Right forelimb (tissue), 1 donor: ENCODE measurements around the gene ECSCR.

Experiments used
- DNase-seq: peaks from one replicate; pipeline ENCODE4 v3.0.0-alpha.2; 2018

Gene ECSCR

GRCh38 chr5:139473565-139473964 is 11.0 kb upstream of the ECSCR start:
- DNase-seq: no peak

GRCh38 chr5:139473105-139473504 is 10.6 kb upstream of the ECSCR start:
- peak; percentile 54 for DNase-seq

DNA sequence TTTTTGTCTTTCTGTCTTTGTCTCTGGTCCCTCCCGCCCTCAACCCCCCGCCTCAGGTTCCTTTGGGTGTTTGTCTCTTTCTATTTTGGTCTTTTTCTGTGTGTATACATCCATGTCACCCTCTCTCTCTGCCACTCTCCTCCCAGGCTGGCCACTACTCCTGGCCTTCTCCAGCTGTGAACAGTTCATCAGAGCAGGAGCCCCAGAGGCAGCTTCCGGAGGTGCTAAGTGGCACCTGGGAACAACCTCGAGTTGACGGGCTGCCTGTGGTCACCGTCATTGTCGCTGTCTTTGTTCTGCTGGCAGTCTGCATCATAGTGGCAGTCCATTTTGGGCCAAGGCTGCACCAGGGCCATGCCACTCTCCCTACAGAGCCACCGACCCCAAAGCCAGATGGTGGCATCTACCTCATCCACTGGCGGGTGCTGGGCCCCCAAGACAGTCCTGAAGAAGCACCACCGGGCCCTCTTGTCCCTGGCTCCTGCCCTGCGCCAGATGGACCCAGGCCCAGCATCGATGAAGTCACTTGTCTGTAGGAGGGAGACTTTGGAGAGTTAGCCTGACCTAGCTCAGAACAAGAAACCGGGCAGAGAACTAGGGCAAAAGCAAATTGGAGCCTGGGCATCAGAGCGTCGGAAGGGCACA is 10.0 kb upstream of the ECSCR start:
- DNase-seq: no peak

DNA sequence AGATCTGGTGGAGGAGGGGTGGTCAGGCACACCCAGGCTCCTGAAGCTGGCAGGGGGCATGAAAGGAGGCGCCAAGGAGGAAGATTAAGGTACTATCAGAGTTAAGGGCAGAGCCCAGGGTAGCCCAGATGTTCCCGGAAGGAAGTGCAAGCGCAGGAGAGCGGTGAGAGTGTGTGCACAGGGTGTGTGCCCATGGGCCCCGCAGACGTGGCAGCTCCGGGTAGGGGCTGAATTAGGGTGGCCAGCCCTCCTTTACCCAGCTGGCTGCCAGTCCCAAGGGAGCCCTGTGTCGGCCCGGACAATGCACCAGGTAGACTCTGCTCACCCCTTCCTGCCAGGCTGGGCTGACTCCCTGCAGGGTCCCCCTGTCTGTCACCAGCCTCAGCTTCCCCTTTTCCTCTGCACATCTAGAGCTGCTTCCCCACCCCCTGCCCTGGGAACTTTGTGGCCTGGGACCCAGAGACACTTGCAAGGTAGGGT is 8.3 kb upstream of the ECSCR start, which contains the start of gene SMIM33:
Gene SMIM33 (plus strand): TSS at position 184 of the 480 bp plus-strand sequence. CDS start 118 bp downstream, at position 302.
- DNase-seq: no peak

GRCh38 chr5:139468421-139468931 is 5.9 kb upstream of the ECSCR start:
- no peak for DNase-seq

- no peak for DNase-seq
Observed at GRCh38 chr5:139461698-139462097, 845 bp downstream of the ECSCR start.

DNA sequence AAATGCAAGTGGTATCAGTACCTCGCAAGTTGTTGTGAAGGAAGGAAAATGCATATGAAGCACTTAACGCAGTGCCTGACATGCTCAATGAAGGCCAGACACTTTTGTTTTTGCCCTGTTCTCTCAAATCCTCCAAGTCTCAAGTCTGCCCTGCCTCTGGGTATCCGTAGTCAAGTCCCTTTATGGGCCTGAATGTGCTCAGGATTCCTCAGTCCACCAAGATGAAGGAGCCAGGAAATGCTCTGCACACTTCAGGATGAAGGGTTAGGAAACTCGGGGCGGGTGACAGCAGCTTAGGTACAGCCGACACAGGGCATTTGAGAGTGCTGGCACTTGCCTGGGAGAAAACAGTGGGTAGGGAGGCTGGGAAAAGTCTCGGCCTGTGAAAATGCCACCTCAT is 1.4 kb downstream of the ECSCR start:
- no peak for DNase-seq

GRCh38 chr5:139460455-139460854 is 2.1 kb downstream of the ECSCR start:
- DNase-seq: no peak

DNA sequence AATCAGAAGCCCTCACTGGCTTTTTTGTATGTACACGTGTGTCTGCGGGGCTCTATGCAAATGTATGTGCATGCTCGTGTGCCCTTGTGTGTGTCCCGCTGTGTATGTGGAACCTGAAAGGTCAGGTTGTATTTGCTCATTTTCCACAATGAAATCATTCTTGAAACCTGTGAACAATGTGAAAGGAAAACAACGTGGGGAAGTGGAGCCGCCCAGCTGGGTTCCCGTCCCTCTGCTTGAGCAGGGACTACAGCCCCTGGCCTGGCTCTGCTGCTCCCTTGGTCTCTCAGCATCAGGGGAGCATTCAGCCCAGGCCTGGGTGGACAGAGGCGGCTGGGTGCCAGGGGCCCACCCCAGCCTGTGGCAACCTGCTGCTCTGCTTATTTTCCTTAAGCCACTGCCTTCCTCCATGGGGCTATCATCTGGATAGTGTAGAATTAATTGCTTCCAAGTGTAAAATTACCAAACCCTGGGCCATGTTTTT is 3.0 kb downstream of the ECSCR start:
- no peak for DNase-seq

GRCh38 chr5:139458580-139459407 is 3.7 kb downstream of the ECSCR start:
- DNase-seq: no peak

GRCh38 chr5:139457653-139458306 is 4.8 kb downstream of the ECSCR start:
- DNase-seq: no peak

DNA sequence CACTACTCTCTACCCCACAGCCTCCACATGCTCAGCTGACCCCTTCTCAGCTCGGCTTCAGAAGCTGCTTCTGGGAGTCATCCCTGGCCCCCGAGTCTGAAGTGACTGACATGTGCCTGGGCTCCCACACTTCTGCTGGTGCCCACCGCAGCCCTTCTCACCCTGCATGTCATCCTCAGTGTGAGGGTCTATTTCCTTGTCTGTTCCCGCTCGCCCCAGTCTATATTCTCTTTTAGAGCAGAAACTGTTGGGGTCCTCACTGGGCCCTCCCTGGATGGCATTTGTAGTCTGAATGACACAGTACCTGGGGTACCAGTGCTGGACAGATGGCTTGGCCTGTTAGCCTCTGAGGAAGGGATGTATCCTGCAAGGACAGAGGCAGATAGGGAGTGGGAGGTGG is 5.3 kb downstream of the ECSCR start:
- no peak for DNase-seq

DNA sequence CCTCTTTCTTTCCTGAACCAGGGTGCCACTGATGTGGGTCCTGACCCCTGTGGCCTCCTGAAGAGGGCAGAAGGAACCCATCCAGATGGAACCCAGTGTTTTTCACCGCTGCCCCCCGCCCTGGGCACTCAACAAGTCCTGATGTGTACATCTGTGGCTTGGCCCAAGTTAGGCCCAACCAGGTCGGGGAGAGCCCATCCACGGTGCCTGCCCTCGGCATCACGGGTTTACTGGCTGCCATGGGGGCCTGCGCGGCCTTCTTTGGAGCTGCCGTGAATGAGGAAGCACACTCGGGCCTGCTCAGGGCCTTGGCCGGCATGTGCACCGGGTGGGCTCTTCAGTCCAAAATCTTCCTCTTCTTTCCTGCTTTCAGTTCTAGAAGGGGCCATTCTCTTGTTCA is 5.8 kb downstream of the ECSCR start:
- DNase-seq: no peak

GRCh38 chr5:139454568-139455290 is 7.8 kb downstream of the ECSCR start:
- no peak for DNase-seq

DNA sequence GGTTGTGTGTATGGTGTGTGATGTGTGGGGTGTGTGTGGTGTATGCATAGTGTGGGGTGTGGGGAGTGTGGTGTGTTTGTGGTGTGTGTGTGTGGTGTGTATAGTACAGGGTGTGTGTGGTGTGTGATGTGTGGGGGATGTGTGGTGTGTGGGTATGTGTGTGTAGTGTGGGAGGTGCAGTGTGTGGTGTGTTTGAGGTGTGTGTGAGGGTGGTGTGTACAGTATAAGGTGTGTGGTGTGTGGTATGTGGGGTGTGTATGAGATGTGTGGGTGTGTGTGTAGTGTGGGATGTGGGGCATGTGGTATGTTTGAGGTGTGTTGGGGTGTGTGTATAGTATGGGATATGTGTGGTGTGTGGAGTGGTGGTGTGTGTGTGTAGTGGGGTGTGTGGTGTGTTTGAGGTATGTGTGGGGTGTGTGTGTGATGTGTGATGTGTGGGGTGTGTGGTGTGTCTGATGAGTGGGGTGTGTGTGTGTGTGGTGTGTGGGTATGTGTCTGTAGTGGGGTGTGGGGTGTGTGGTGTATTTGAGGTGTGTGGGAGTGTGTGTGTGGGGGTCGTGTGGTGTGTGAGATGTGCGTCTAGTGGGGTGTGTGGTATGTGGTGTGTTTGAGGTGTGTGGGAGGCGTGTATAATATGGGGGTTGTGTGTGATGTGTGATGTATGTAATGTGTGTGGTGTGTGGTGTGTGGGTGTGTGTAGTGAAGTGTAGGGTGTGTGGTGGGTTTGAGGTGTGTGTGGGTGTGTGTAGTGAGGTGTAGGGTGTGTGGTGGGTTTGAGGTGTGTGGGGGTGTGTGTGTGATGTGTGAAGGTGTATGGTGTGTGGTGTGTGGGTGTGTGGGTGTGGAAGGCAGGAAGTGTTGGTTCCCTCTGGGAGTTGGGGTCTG is 8.6 kb downstream of the ECSCR start:
- no peak for DNase-seq

GRCh38 chr5:139451878-139452660 is 10.5 kb downstream of the ECSCR start:
- no peak for DNase-seq

DNA sequence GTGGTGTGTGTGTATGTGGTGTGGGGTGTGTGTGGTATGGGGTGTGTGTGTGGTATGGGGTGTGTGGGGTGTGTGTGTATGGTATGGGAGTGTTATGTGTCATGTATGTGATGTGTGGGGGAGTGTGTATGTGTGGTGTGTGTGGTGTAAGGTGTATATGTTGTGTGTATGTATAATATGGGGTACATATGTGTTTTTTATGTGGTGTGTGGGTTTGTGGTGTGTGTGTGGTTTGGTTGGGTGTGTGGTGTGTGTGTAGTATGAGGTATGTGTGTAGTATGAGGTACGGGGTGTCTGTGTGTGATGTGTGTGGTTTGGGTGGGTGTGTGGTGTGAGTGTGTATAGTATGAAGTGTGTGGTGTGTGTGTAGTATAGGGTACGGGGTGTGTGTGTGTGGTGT is 11.4 kb downstream of the ECSCR start:
- no peak for DNase-seq

- DNase-seq: no peak
Observed at GRCh38 chr5:139446956-139447779, 15.4 kb downstream of the ECSCR start.

DNA sequence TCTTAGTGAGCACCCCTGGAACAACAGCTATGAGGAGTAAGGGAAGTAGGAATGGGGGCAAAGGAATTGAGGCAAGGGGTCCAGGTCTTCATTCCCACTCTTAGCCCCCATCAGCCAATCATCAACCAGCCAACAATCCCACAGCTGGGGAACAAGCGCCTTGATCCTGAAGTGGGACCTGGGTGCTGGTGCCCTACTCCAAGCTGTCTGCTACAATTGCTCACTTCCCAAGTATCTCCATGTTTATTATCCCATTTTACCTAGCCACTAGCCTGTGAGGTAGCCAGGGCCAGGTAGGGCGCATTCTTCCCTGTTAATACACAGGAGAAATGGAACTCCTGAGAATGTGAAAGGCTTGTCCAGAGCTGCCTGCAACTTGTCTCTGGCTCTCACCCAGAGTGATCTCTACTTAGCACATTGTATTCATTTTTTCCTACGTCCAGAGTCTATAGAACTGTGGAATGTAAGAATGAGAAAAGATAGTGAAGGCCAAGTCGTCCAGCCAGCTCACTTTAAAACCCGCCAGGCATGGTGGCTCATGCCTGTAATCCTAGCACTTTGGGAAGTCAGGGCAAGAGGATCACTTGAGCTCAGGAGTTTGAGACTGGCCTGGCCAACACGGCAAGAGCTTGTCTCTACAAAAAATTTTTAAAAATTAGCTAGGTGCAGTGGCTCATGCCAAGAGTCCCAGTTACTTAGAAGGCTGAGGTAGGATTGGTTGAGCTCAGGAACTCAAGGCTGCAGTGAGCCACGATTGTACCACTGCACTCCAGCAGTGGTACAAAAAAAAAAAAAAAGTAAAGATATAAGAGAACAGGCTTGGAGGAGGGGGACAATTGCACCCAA is 17.0 kb downstream of the ECSCR start:
- DNase-seq: no peak
